Measurements from ENCODE around the gene KISS1R.

KISS1R gene

DNA sequence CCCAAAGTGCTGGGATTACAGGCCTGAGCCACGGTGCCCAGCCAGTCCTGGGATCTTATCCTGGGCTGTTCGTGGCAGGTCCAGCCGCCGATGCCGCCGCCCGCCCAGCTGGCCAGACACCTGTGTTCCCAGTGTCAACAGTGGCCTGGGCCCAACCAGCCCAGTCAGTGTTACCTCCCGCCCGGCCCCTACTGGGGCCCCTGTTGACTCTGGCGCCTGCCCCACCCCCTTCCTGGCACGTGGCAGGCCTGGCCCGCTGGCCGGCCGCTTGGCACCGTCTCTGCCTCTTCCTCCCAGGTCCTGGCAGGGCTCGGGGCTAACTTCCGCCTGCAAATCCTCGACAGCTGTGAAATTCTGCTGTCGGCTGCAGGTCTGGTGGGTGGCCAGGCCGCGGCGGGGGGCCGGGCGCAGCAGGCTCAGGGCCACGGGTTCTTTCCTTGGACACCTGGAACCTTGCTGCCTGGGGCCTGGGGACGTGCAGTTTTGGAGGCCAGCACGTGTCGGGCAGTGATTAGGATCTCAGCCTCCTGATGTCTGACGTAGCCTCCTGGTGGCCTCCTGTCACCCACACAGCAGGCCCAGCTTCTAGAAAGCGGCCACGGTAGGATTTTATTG lies 17.8 kb downstream of the KISS1R start:
- no peak for TF ChIP-seq POLR2A (IDR thresholded peaks at IDR 0.05; ENCODE audit: low read depth, low read length)
- no peak for TF ChIP-seq PAX5 (IDR thresholded peaks at IDR 0.05; ENCODE audit: insufficient read depth, low read length, severe bottlenecking)
- no peak for TF ChIP-seq SPI1 (IDR thresholded peaks at IDR 0.05; ENCODE audit: low read depth, low read length)
- no peak for TF ChIP-seq POLR2AphosphoS5 (IDR thresholded peaks at IDR 0.05; ENCODE audit: low read depth, low read length)
- no peak for TF ChIP-seq TAF1 (IDR thresholded peaks at IDR 0.05; ENCODE audit: low read depth, low read length)
- FAIRE-seq: no peak
- no peak for DNase-seq (ENCODE audit: insufficient read length, low spot score)

DNA sequence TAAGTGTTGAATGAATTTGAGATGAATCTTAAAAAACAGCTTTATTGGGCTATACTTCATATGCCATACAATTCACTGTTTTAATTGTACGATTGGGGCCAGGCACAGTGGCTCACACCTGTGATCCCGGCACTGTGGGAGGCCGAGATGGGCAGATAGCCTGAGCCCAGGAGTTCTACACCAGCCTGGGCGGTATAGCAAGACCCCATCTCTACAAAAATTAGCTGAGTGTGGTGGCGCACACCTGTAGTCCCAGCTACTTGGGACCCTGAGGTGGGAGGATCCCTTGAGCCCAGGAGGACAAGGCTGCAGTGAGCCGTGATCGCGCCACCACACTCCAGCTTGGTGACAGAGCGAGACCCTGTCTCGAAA lies 19.0 kb downstream of the KISS1R start:
- DNase-seq (ENCODE audit: insufficient read length, low spot score) (no peak), FAIRE-seq (no peak)
- TF ChIP-seq SPI1 (IDR thresholded peaks at IDR 0.05; ENCODE audit: low read depth, low read length): no peak
- no peak for TF ChIP-seq PAX5 (IDR thresholded peaks at IDR 0.05; ENCODE audit: insufficient read depth, low read length, severe bottlenecking)
- TF ChIP-seq TAF1 (IDR thresholded peaks at IDR 0.05; ENCODE audit: low read depth, low read length): no peak
- TF ChIP-seq POLR2A (IDR thresholded peaks at IDR 0.05; ENCODE audit: low read depth, low read length): no peak
- TF ChIP-seq POLR2AphosphoS5 (IDR thresholded peaks at IDR 0.05; ENCODE audit: low read depth, low read length): no peak
- no peak for TF ChIP-seq POU2F2 (IDR thresholded peaks at IDR 0.05; ENCODE audit: low read depth, low read length)

DNA sequence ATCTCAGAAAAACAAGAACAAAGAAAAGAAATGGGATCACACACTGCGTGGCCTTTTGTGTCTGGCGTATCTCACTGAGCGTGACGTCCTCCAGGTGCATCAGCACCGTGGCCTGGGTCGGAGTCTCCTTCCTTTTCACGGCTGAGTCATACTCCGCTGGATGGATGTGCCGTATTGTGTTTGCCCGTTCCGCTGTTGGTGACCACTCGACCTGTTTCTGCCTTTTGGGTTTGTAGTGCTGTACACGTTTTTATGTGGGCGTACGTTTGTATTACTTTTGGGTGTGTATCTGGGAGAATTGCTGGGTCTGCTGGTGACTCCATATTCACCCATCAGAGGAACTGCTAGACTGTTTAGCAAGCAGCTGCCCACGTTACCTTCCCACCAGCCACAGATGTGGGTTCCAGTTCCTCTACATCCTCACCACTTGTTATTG lies 20.1 kb downstream of the KISS1R start:
- DNase-seq (ENCODE audit: insufficient read length, low spot score) (no peak), FAIRE-seq (peak; percentile 88)
- no peak for TF ChIP-seq TAF1 (IDR thresholded peaks at IDR 0.05; ENCODE audit: low read depth, low read length)
- TF ChIP-seq POLR2A (IDR thresholded peaks at IDR 0.05; ENCODE audit: low read depth, low read length): no peak
- no peak for TF ChIP-seq POU2F2 (IDR thresholded peaks at IDR 0.05; ENCODE audit: low read depth, low read length)
- TF ChIP-seq POLR2AphosphoS5 (IDR thresholded peaks at IDR 0.05; ENCODE audit: low read depth, low read length): no peak
- TF ChIP-seq PAX5 (IDR thresholded peaks at IDR 0.05; ENCODE audit: insufficient read depth, low read length, severe bottlenecking): no peak
- TF ChIP-seq SPI1 (IDR thresholded peaks at IDR 0.05; ENCODE audit: low read depth, low read length): peak; percentile 82

DNA sequence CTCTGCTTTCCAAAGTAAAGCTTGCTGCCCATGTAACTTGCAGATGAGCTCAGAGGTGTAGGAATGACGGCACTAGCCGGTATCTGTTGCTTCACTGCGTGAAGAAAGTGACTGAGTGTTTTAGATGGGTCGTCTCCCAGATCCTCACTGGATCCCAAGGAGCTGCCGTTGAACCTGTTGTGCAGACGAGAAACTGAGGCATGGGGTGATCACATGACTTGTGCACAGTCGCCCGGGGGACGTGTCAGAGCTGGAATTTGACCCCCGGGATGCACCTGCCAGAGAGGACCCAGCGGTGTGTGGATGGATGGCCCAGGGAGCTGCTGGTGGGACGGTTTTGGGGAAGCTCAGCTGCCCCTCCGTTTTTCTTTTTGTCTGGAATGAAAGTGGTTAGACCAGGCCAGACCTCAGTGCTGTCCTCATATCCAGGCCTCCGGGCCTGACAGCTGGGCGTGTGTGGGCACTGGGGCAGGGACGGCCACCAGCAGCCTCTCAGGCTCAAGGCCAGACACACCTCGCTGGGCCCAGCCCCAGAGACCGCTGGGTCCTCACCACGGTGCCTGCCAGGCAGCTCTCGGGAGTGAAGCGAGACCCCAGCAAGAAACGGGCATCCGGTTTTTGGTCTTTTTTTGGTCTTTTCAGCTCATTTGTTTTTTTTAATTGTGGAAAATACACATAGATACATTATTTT lies 21.2 kb downstream of the KISS1R start:
- DNase-seq (ENCODE audit: insufficient read length, low spot score) (no peak), FAIRE-seq (no peak)
- no peak for TF ChIP-seq POU2F2 (IDR thresholded peaks at IDR 0.05; ENCODE audit: low read depth, low read length)
- TF ChIP-seq SPI1 (IDR thresholded peaks at IDR 0.05; ENCODE audit: low read depth, low read length): no peak
- no peak for TF ChIP-seq PAX5 (IDR thresholded peaks at IDR 0.05; ENCODE audit: insufficient read depth, low read length, severe bottlenecking)
- TF ChIP-seq TAF1 (IDR thresholded peaks at IDR 0.05; ENCODE audit: low read depth, low read length): no peak
- TF ChIP-seq POLR2AphosphoS5 (IDR thresholded peaks at IDR 0.05; ENCODE audit: low read depth, low read length): no peak

GRCh38 chr19:939439-939838 lies 22.3 kb downstream of the KISS1R start:
- no peak for DNase-seq (ENCODE audit: insufficient read length, low spot score)
- FAIRE-seq: no peak

GRCh38 chr19:939922-940321 lies 22.8 kb downstream of the KISS1R start:
- FAIRE-seq: peak; percentile 5
- no peak for TF ChIP-seq POU2F2 (IDR thresholded peaks at IDR 0.05; ENCODE audit: low read depth, low read length)
- no peak for DNase-seq (ENCODE audit: insufficient read length, low spot score)

More at GRCh38 chr19:939439-939838, 22.3 kb downstream of the KISS1R start:
- TF ChIP-seq SPI1 (IDR thresholded peaks at IDR 0.05; ENCODE audit: low read depth, low read length): no peak
- no peak for TF ChIP-seq POLR2AphosphoS5 (IDR thresholded peaks at IDR 0.05; ENCODE audit: low read depth, low read length)
- no peak for TF ChIP-seq POLR2A (IDR thresholded peaks at IDR 0.05; ENCODE audit: low read depth, low read length)
- TF ChIP-seq TAF1 (IDR thresholded peaks at IDR 0.05; ENCODE audit: low read depth, low read length): no peak
- no peak for TF ChIP-seq PAX5 (IDR thresholded peaks at IDR 0.05; ENCODE audit: insufficient read depth, low read length, severe bottlenecking)
- no peak for TF ChIP-seq POU2F2 (IDR thresholded peaks at IDR 0.05; ENCODE audit: low read depth, low read length)

GRCh38 chr19:940591-941291 lies 23.6 kb downstream of the KISS1R start:
- DNase-seq (ENCODE audit: insufficient read length, low spot score) (no peak), FAIRE-seq (peak; percentile 75)
- TF ChIP-seq POLR2A (IDR thresholded peaks at IDR 0.05; ENCODE audit: low read depth, low read length) (no peak), POLR2AphosphoS5 (IDR thresholded peaks at IDR 0.05; ENCODE audit: low read depth, low read length) (peak; percentile 23; the same call in 1 of the 2 replicates), POU2F2 (IDR thresholded peaks at IDR 0.05; ENCODE audit: low read depth, low read length) (no peak)

GRCh38 chr19:941292-942132 lies 24.4 kb downstream of the KISS1R start:
- TF ChIP-seq SPI1 (IDR thresholded peaks at IDR 0.05; ENCODE audit: low read depth, low read length) (no peak), POU2F2 (IDR thresholded peaks at IDR 0.05; ENCODE audit: low read depth, low read length) (no peak), TAF1 (IDR thresholded peaks at IDR 0.05; ENCODE audit: low read depth, low read length) (no peak), PAX5 (IDR thresholded peaks at IDR 0.05; ENCODE audit: insufficient read depth, low read length, severe bottlenecking) (no peak), POLR2AphosphoS5 (IDR thresholded peaks at IDR 0.05; ENCODE audit: low read depth, low read length) (no peak), POLR2A (IDR thresholded peaks at IDR 0.05; ENCODE audit: low read depth, low read length) (no peak)
- FAIRE-seq: peak; percentile 9
- no peak for DNase-seq (ENCODE audit: insufficient read length, low spot score)

DNA sequence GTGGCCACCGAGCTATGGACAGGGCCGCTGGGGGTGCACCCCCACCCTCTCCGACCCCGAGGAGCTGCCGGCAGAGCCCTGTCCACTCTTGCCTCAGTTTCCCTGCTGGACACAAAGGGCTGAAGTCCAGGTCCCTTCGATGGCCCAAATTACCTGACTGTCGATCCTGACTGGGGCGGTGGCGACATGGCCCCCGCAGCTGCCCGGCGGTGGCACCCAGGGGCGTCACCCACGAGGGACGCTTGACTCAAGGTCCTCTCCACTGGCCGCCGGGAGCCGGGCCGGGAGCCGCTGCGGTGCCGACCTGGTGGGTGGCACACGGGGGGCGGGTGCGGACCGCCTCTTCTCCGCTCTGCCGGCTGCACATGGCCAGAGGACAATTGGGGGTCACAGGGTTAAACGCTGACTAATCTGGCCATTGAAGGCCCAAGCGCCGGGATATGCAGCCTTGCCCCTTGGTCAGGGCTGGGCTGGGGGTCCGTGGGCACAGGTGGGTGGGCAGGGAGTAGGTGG lies 25.1 kb downstream of the KISS1R start:
- TF ChIP-seq POLR2AphosphoS5 (IDR thresholded peaks at IDR 0.05; ENCODE audit: low read depth, low read length): no peak
- TF ChIP-seq SPI1 (IDR thresholded peaks at IDR 0.05; ENCODE audit: low read depth, low read length): no peak
- TF ChIP-seq TAF1 (IDR thresholded peaks at IDR 0.05; ENCODE audit: low read depth, low read length): no peak
- TF ChIP-seq POU2F2 (IDR thresholded peaks at IDR 0.05; ENCODE audit: low read depth, low read length): no peak
- no peak for TF ChIP-seq PAX5 (IDR thresholded peaks at IDR 0.05; ENCODE audit: insufficient read depth, low read length, severe bottlenecking)
- no peak for TF ChIP-seq POLR2A (IDR thresholded peaks at IDR 0.05; ENCODE audit: low read depth, low read length)
- FAIRE-seq (no peak), DNase-seq (ENCODE audit: insufficient read length, low spot score) (no peak)
